Superior temporal gyrus (tissue), 1 donor: ENCODE results near the gene KRTAP5-9.
"Not testable (repeated sequence)": the region's sequence is repeated elsewhere in the genome, so short reads cannot be mapped to it uniquely, and the experiment has no call there.

Experiments used
- DNase-seq: peaks from one replicate; pipeline ENCODE4 v3.0.0-alpha.2; 2016; ENCODE audit errors: extremely low spot score

The KRTAP5-9 gene

GRCh38 chr11:71548120-71548519 lies at the start of gene KRTAP5-9:
Gene KRTAP5-9 (plus strand): TSS chr11:71548420. CDS start chr11:71548658, 238 bp downstream.
- DNase-seq, result no peak

GRCh38 chr11:71499125-71499524 lies 49.1 kb upstream of the KRTAP5-9 start:
- no peak for DNase-seq

GRCh38 chr11:71499546-71499945 lies 48.7 kb upstream of the KRTAP5-9 start:
- no peak for DNase-seq

GRCh38 chr11:71500601-71501021 lies 47.6 kb upstream of the KRTAP5-9 start:
- no peak for DNase-seq

- no peak for DNase-seq
Measured at GRCh38 chr11:71501071-71501985, 46.9 kb upstream of the KRTAP5-9 start.

GRCh38 chr11:71502026-71502425 lies 46.2 kb upstream of the KRTAP5-9 start:
- no peak for DNase-seq

GRCh38 chr11:71502871-71503435 lies 45.3 kb upstream of the KRTAP5-9 start:
- DNase-seq, result no peak

- DNase-seq, result no peak
Measured at GRCh38 chr11:71504531-71504930, 43.7 kb upstream of the KRTAP5-9 start.

GRCh38 chr11:71505001-71505400 lies 43.2 kb upstream of the KRTAP5-9 start:
- peak; percentile 35 for DNase-seq

- DNase-seq, result no peak
Measured at GRCh38 chr11:71505781-71506180, 42.4 kb upstream of the KRTAP5-9 start.

GRCh38 chr11:71507102-71507501 lies 41.1 kb upstream of the KRTAP5-9 start:
- DNase-seq, result no peak

GRCh38 chr11:71518506-71519471 lies 29.4 kb upstream of the KRTAP5-9 start:
- no peak for DNase-seq

GRCh38 chr11:71519546-71519945 lies 28.7 kb upstream of the KRTAP5-9 start:
- no peak for DNase-seq

GRCh38 chr11:71525188-71525937 lies 22.9 kb upstream of the KRTAP5-9 start:
- DNase-seq, result no peak

GRCh38 chr11:71525938-71526495 lies 22.2 kb upstream of the KRTAP5-9 start:
- DNase-seq, result no peak

GRCh38 chr11:71526796-71527575 lies 21.2 kb upstream of the KRTAP5-9 start, which contains the start of gene KRTAP5-7:
Gene KRTAP5-7 (plus strand): TSS chr11:71527267. CDS start chr11:71527301, 34 bp downstream.
- DNase-seq, result not testable (repeated sequence)

- no peak for DNase-seq
Measured at GRCh38 chr11:71527576-71528210, 20.5 kb upstream of the KRTAP5-9 start.

GRCh38 chr11:71530602-71531001 lies 17.6 kb upstream of the KRTAP5-9 start:
- no peak for DNase-seq

GRCh38 chr11:71532036-71532610 lies 16.1 kb upstream of the KRTAP5-9 start:
- DNase-seq, result no peak
